PC-9 (cell line): ENCODE measurements around the gene HAUS3.

Source experiments
- EZH2 ChIP-seq: fragments of 200-600 bp; sonication (generic); IDR thresholded peaks from 2 replicates; pipeline ENCODE4 v1.8.0; 2017; ENCODE audit warnings: antibody characterized with exemption, low read depth
- TF ChIP-seq, protein P1 (sequence below): fragments of 200-600 bp; sonication (generic); conservative IDR thresholded peaks from 2 replicates; pipeline ENCODE4 v1.6.1; 2017; ENCODE audit warnings: mixed run types, antibody characterized with exemption, mild to moderate bottlenecking, moderate library complexity

DNA sequence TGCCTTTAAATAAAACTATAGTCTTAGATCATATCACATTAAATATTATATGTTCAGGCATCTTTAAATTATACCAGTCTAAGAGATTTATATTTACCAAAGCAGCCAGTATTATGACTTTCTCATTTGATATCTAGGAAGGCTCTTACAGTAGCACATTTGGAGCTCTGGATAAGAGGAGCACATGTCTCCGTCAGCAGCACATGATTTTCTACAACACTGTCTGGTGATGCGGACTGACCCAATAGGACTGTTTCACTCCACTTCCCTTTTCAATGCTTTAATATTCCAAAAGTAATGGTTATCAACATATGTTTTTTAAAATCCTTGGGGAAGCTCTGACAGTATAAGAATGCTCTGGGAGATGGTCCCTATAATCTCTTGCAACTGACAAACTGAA is 61.5 kb downstream of the HAUS3 start:
- TF ChIP-seq, protein P1, sequence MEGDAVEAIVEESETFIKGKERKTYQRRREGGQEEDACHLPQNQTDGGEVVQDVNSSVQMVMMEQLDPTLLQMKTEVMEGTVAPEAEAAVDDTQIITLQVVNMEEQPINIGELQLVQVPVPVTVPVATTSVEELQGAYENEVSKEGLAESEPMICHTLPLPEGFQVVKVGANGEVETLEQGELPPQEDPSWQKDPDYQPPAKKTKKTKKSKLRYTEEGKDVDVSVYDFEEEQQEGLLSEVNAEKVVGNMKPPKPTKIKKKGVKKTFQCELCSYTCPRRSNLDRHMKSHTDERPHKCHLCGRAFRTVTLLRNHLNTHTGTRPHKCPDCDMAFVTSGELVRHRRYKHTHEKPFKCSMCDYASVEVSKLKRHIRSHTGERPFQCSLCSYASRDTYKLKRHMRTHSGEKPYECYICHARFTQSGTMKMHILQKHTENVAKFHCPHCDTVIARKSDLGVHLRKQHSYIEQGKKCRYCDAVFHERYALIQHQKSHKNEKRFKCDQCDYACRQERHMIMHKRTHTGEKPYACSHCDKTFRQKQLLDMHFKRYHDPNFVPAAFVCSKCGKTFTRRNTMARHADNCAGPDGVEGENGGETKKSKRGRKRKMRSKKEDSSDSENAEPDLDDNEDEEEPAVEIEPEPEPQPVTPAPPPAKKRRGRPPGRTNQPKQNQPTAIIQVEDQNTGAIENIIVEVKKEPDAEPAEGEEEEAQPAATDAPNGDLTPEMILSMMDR, result no peak
- no peak for TF ChIP-seq EZH2
